Measurements from ENCODE around the gene GHRHR.

GHRHR gene

DNA sequence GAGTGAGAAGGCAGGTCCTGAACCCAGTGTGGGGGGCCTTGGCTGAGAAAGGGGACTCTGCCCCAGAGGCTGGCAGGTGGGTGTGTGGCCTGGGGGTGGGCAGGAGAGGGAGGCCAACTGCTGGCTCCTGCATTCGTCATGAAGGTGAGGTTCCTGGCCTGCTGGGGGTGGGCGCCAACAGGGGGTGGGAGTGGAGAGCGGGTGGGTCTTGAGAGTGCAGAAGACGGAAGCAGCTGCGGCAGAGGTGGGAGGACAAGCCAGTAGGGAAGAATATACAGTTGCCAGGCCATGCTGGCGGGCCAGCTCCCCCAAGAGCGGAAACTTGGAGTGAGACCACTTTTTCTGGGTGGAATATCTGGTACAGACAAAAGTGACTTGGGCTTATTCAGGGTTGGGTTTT is 23.4 kb downstream of the GHRHR start:
- no peak for DNase-seq

DNA sequence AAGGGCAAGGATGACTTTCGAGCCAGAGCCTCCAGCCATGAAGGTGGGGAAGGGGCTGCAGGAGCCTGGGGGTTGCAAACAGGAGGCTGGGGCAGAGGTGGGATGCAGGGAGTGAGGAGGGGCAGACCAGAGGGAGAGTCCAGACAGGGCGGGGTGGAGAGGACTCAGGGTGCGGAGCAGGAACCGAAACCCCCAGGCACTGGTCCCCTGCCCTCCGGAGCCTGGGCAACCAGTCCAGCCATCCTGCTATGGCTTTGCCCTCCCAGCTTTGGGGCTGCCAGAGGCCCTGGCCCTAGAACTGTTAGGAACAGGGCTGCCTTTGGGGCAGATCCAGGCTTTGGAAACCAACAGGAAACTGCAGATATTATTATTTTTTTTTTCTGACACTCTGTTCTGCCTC is 24.2 kb downstream of the GHRHR start:
- DNase-seq = no peak

DNA sequence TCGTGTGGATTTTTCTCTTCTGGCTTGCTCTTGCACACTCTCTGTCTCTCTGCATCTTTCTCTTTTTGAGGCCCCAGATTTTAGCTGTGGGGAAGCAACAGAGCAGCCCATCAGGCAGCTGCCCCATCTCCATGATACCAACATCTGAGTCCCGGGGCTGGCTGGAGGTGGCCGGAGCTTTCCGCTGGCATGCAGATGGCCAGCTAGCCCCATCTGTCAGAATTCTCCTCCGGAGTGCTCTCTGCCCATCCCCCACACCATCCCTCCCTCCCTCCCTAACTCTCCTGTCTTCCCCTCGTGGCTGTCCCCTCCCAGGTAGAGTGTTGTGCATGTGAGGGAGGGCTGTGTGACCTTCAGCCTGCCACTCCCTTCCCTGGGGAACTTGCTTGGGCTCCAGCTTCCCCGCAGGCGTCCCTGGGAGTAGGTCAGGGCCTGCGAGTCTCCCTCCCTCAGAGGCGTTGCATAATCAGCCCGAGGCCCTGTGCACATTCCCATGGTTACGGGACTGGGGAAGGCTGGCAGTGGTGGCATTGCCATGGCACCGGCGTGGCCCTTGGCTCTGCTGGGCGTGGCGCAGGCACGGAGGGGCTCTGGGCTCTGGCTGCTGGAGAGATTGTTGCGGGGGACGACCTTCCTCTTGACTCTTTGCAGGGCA is 24.7 kb downstream of the GHRHR start:
- no peak for DNase-seq

DNA sequence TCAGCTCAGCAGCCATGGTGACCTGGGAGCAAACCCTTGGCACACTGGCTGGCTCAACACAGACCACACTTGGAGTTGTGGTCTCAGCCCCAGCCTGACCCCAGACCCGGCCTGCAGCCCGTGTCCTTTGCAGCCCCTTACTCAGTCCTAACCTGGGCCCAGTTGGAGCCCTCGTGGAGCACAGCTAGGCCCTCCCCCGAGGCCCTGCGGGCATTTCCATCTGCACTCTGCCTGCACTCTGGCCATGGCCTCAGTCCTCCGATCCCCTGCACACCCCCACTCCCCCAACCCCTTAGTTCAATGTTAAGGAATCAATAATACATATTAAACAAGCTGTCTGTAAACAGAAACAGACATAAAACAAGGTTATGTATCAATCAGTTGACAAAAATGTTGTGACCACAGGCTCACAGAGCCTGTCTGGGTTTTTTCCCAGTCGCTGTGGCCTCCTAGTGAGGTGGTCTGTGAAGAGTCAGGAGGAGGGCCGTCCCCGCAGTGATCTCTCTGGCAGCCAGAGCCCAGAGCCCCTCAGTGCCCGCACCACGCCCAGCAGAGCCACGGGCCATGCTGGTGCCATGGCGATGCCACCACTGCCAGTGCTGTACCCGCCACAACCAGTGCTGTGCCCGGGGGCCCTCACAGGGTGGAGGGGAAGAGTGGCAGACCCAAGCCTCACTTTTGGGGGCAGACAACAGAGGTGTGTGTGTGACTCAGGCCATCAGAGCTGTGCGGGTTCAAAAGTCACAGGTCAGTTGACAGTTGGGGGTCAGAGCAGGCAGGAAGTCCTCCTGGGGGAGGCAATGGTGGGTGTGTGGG is 25.5 kb downstream of the GHRHR start:
- no peak for DNase-seq

DNA sequence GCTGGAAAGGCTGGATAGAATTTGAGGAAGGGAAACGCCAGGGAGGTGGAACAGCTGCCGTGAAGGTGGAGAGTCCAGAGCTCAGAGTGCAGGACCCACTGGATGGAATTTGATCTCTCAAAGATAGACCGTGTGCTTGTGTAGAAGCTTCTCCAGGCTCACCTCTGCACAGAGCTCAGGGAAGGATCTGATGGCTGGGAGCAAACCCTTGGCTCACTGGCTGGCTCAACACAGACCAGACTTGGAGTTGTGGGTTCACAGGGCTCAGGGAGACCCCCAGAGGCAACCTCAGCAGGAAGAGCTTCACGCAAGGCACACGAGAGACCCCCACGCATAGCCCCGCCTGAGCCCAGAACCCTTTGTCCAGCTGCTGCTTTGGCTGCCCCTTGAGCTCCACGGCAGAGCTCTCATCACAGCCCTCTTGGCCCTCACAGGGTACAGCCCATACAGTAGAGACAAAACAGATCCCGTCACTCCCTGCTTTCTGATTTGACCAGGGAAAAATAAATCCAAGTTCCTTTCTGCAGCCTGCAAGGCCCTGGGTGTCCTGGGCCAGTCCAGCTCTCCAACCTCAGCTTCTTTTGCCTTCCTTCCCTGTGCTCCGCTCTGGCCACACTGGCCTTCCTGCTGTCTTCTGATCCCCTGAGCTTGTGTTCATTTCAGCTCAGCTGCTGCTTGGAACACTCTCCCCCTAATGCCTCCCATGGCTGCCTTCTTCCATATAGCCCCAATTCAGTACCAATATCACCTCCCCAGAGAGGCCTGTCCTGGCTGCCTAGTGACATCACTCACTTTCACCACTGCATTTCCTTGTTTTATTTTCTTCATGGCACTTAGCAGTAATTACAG is 26.3 kb downstream of the GHRHR start:
- no peak for DNase-seq

DNA sequence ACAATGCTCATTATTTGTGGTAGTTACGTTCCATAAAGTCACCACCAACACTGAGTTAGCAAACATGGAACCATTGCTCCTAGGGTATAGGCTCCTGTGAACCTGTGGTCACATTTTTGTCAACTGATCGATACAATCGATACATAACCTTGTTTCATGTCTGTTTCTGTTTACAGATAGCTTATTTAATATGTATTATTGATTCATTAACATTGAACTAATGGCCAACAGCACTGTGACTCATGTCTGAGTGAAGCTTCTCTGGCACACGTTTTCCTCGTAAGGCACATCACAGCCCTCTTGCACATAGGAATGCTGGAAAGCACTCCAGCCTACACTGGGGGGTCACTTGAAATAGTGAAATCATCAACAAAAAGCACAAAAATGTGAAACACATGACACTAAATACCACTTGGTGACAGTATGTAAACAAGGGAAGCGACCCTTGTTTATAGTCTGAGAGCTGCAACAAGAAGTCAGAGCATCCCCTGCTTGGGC is 27.0 kb downstream of the GHRHR start:
- DNase-seq = no peak

DNA sequence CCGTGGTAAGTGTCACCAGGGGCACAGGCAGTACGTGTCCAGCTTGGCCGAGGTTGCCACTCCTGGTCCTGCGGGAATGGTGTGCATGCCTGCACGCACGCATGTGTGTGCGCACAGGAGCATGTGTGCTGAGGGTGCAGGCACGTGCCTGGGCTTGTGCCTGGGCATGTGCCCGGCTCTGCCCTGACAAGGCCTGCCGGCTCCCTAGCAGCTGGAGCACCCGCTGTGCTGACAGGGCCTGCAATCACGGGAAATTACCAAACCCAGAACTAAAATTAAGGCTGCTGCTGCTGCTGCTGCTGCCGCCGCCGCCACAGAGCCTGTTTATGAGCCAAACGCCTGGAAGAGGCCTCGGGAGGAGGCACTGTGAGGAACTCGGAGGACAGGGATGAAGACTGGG is 28.7 kb downstream of the GHRHR start:
- no peak for DNase-seq

DNA sequence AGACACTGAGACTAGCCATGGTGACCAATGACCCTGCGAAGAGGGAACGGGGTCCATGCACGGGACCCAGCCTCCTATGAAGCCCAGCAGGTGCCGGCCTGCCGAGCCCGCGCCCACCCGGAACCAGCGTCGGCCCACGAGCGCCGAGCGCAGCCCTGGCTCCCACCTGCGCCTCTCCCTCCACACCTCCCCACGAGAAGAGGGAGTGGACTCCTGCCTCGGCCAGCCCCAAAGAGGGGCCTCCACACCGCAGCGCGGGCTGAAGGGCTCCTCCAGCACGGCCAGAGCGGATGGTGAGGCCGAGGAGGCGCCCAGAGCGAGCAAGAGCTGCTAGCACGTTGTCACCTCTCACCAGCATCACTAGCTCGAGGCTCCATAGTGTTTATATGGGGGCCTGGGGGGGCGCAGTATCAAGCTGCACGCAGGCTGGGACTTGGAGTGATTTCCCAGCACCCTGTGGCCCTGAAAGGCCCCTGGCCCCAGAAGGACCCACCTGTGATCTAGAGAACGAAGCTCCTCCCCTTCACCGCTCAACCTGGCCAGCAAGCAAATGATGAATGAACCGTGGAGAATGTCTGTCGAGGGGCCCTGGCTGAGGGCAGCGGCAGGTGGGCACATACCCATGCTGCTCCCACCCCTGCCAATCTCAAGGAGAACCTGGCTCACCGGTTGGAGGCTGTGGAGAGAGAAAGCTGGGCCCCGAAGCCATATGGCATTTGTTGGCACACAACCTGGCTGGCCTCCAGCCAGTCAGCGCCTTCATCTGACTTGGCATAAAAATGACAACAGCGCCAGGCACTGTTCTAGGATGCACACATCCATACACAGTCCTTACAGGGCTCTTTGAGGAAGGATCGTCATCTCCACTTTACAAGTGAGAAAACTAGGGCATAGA is 30.7 kb downstream of the GHRHR start:
- no peak for DNase-seq

DNA sequence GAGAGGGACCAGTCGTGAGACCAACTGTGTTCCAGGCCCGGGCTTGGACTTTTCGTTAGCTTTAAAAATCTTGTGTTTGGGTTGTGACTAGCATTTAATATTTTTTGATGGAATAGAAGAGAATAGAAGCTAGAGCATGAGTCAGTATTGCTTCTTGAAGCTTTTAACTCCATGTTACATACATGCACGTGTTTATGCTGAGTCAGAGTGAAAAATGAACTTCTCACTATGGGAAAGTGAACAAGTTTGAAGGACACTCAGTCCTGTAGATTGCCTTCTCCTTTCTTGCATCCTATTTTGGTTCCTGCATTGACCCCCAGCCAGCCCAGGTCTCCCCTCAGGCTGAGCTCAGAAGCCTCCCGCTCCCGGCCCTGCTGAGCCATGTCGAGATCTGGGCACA is 31.8 kb downstream of the GHRHR start:
- no peak for DNase-seq

DNA sequence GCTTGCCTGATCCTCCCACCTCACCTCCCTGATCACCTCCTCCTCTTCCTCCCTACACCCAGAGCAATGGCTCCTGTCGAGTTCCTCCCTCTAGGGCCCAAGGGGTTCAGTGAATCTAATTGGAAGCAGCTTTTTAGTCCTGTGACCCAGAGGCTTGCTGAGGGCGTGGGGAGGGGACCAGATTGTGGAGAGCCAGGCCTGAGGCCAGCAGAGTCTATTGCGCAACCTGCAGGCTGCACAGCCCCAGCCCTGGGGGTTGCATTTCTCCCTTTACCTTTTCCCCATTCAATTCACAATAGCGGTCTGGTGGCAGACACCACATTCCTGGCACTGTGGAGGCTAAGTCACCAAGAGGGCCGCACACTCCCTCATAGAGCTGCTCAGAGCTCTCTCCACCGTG is 32.5 kb downstream of the GHRHR start:
- no peak for DNase-seq

DNA sequence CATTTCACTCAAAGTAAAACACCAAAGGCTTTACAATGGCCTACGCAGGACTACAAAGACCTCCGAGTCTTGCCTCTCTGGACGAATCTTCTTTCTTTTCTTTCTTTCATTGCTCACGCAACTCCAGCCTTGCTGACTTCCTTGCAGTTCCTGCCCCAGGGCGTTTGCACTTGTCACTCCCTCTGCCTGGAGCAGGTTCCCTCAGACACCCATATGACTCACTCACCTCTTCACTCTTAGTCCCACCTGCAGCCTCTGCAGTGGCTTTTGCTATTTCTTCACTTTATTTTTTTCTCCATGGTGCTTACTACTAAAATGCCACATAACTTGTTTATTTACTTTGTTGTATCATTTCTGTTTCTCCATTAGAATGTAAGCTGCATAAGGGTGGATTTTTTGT is 33.1 kb downstream of the GHRHR start:
- DNase-seq = no peak

DNA sequence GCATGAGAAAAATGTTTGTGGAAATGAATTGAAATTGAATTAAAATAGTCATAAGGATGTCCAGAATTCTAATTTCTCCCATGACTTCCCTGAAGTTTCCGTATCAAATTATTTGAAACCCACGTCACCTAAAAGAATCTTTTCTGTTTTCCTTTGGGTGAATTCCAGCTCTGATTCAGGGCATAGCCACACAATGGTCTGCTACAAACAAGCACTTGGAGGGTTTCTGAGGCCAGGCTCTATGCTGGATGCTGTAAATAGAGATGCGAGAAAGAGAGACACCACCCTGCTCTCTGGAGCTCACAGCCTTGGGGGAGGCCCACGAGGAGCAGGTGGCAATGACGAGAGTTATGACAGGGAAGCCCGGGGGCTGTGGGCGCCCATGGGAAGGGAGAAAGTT is 33.6 kb downstream of the GHRHR start:
- no peak for DNase-seq

DNA sequence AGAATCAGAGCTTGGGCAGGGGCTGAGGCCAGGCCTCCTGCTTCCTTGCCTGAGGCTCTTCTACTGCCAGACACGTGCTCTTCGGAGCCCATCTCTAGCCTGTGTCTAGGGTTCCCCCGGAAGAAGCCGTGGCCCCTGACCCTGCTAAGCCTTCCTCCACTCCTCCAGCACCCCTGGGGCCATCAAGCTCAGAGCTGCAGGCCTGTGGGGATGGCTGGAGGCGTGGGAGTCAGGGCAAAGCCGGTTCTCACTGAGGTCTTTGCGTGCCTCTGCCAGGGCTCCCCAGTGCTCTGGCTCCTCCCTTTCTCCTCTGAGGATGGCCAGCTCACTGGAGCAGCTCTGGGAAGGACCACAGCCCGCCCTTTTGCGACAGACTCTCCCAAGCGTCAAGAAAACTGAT is 34.4 kb downstream of the GHRHR start:
- DNase-seq = no peak

DNA sequence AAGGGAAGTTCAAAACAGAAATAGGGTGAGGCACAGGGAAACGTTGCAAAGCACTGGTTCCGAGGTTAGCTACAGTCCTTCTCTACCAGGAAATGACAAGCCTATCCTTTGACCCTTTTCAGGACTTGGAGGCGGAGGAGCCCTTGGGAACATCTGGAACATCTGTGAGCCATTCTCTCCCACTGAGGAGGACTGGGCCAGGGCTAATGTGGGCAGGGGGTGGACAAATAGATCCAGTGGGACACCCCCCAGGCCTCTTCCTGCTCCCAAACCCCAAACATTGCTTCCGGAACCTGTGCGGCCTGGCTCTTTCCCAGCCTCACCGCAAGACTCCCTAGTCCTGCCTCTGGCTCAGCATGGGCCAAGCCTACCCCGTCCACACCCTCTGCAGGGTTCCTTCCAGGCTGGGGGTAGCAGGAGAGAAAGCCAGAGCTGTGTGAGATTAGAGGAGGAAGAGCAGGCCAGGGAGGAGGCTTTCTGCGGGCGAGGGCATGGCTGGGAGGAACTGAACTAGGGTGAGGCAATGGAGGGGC is 36.5 kb downstream of the GHRHR start:
- no peak for DNase-seq

DNA sequence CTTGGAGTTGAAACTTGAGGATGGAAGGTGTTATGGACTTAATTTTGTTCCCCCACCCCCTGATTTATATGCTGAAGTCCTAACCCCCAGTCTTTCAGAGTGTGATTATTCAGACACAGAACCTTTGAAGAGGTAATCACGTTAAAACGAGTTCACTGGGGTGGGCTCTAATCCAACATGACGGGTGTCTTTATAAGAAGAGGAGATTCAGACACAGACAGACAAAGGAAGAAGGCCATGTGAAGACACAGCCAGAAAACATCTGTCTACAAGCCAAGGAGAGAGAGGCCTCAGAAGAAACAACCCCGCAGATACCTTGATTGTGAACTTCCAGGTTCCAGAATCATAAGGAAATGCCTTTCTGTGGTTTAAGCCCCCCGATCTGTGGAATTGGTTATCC is 37.0 kb downstream of the GHRHR start:
- DNase-seq = no peak

DNA sequence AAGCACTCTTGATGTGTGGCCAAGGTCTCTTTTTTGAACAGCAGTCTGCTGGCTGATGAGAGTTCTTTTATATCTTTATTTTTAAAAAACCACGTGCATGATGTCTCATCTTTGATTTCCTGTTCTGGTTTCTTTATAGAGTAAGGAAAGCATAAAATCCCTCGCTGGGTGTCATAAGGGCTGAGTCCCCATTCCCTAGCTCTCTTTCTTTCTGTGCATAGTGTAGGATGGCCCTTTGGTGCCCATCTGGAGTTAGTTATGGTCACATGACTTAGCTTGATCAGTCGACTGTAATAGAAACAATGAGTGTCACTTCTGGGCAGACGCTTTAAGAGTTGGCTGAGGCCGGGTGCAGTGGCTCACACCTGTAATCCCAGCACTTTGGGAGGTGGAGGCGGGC is 38.5 kb downstream of the GHRHR start:
- no peak for DNase-seq

DNA sequence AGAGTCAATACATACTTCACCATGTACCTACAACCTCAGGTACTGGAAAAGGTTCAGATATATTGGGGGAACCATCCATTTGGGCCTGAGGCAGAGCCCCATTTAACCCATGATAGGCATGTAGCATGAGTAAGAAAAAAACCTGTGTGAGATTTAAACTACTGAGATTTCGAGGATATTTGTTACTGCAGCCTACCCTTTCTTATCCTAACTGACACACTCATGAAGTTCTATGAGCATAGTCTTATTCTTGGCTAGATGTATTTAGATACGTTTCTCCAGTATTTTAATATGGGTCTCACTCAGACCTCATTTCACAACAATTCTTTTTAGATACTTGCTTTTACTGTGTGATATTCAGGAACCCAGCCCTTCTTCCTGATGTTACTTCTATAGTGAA is 39.3 kb downstream of the GHRHR start:
- DNase-seq = no peak

DNA sequence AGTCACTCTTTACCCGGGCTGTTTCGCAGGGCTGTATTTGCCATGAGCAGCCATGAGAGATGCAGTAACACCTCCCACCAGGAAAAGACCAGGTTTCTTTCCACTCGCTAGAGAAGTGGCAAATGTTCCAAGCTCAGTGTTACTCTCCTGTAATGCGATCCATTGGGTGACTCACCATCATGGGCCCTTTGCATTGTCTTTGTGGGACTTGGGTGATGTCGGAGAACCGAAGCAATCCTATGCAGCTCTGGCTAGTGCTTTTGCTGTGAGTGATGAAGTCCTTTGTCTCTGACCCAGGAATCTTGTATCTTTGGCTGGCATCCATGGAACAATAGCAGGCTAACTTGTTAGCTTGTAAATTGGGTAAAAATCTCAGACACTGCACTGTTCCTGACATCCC is 40.0 kb downstream of the GHRHR start:
- no peak for DNase-seq

DNA sequence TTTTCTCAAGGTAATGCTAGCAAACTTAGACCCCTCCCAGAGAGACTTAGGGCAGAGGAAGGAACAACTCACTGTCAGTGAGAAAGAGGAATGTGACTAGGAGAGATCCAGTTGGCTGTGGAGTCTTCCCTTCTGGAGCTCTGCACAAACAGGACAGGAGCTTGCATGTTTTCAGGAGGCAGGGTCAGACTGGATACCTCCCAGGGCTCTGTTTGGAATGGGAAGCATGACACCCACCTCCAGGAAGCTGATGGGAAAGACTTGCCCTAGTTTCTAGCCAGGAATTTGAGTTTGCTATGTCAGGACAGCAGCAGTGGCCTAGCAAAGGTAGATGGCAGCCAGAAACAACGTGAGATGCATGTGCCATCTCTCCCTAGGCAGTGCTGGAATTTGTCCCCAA is 40.6 kb downstream of the GHRHR start:
- DNase-seq = no peak

DNA sequence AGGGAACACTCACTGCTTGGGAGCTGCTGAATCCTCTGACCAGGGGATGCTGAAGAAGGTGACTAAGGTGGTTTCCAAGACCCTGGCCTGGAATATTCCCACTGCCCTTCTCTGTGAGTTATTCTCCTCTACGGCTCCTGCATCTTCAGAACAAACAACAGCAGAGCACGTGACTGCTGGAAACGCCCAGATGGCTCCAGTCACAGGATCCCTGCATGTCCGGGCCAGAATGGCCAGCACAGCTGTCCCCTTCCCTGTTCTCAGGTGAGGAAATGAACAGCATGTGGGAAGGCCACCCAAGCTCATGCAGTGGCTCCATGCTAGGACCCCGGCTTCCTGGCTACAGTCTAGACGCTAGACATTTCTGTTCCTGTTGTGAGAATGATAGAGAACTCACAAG is 43.1 kb downstream of the GHRHR start:
- no peak for DNase-seq

DNA sequence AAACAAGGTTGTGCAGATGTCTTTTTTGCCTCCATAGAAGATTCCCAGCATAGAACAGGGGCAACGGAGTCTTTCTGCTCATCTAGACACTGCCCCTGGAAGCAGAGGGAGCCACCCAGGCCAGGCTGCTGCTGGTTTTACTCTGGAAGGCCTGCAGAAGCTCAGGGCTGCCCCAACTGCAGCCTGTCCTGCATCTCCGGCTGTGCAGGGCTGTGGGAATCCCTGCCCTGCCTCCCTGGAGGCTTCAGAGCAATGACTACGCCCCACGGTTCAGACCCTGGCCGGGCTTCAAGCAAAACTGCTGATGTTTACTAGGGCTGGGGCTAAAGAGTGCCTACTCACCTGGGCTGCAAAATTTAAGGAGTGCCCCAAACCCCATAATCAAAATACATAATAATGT is 43.9 kb downstream of the GHRHR start:
- DNase-seq = no peak

DNA sequence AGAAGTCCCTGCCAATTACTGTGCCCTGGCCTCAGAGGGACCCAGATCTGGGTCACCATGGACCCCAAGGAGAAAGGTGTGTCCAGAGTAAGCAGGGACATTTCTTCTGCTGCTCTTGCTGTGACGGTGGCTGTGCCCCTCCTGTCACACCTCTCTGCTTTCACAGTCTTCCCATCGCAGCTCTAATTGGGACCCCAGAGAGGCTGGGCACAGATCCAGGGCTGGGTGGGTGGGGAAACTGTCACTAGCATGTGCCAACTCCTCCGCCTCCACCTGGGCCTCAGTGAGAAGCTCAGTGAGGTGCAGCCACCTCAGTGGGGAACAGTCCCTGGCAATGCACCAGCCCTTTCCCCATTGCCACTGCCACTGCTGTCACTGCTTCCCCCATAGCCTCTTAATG is 51.1 kb downstream of the GHRHR start:
- DNase-seq = no peak

All from NCI-H510A (cell line).